H1 (cell line): ENCODE results near the gene OR10P1. TPM values are rescaled to one million over a fixed set of nuclear protein-coding genes. Genes with fewer than 3 reads are reported as not detected.

Source experiments
- CTCF ChIA-PET: fragments of 300-600 bp; sonication (Branson Sonifier 250); formaldehyde crosslinking; loops from one replicate; lab custom pipeline; 2021; ENCODE audit not compliant: partially characterized antibody; lab: Charles Lee
- POLR2A ChIA-PET: fragments of 300-600 bp; sonication (Branson Sonifier 250); formaldehyde crosslinking; loops from one replicate; lab custom pipeline; 2021; ENCODE audit warnings: inconsistent platforms; ENCODE audit not compliant: partially characterized antibody; lab: Charles Lee
- DNase-seq, 2 experiments: peaks; one replicate each; pipeline versions ENCODE4 v3.0.0 to v3.0.0-alpha.2; 2010 to 2022; ENCODE audit warnings: low spot score in 2 of 2, low read depth in 1 of 2, mixed read lengths in 1 of 2
- FAIRE-seq: peaks from 2 replicates; lab custom pipeline; 2011; peaks lifted over from hg19 to GRCh38; lab: Jason Lieb, UNC
- H2AFZ ChIP-seq: 2 replicates; pipeline ENCODE4 v1.8.1; 2012; ENCODE audit warnings: low read length, inconsistent platforms
- H2AK5ac ChIP-seq: 2 replicates; pipeline ENCODE4 v1.6.1; 2013; ENCODE audit warnings: low read depth, low read length
- H2BK120ac ChIP-seq: replicated peaks from 2 replicates; pipeline ENCODE3; 2013; ENCODE audit warnings: low read depth, low read length, inconsistent platforms
- H2BK12ac ChIP-seq: 2 replicates; pipeline ENCODE4 v1.6.1; 2013; ENCODE audit warnings: low read depth, low read length
- H2BK15ac ChIP-seq: 2 replicates; pipeline ENCODE4 v1.6.1; 2013; ENCODE audit warnings: low read length
- H2BK20ac ChIP-seq: 2 replicates; pipeline ENCODE4 v1.6.1; 2013; ENCODE audit warnings: low read length
- H2BK5ac ChIP-seq: 2 replicates; pipeline ENCODE4 v1.6.1; 2013; ENCODE audit warnings: low read depth, low read length
- H3K14ac ChIP-seq: 2 replicates; pipeline ENCODE4 v1.6.1; 2013; ENCODE audit warnings: inconsistent platforms; ENCODE audit not compliant: insufficient read length
- H3K18ac ChIP-seq: 2 replicates; pipeline ENCODE4 v1.6.1; 2013; ENCODE audit warnings: low read length; ENCODE audit errors: extremely low read depth
- H3K23ac ChIP-seq: 2 replicates; pipeline ENCODE4 v1.6.1; 2013; ENCODE audit warnings: inconsistent platforms; ENCODE audit not compliant: insufficient read length
- H3K23me2 ChIP-seq: 2 replicates; pipeline ENCODE4 v1.6.1; 2013; ENCODE audit warnings: low read depth, low read length
- H3K27ac ChIP-seq: 2 replicates; pipeline ENCODE4 v1.6.1; 2011; ENCODE audit warnings: low read depth, low read length, inconsistent platforms
- H3K27me3 ChIP-seq, 4 experiments: replicated peaks in 1 of 4; 1 replicate in 1 of 4; 2 replicates in 3 of 4; pipeline versions ENCODE4 v1.6.1 to v1.8.1; 2011 to 2013; ENCODE audit warnings: low read length in 3 of 4, mild to moderate bottlenecking in 3 of 4, inconsistent platforms in 2 of 4, mixed read lengths in 2 of 4, moderate library complexity in 1 of 4; ENCODE audit not compliant: control insufficient read depth in 3 of 4, insufficient read depth in 3 of 4; ENCODE audit errors: extremely low read depth in 1 of 4
- H3K36me3 ChIP-seq, 4 experiments: 2 replicates each; pipeline versions ENCODE4 v1.6.1 to v1.8.1; 2011 to 2013; ENCODE audit warnings: mild to moderate bottlenecking in 4 of 4, low read length in 3 of 4, moderate library complexity in 2 of 4, control low read depth in 1 of 4, inconsistent platforms in 1 of 4; ENCODE audit not compliant: insufficient read depth in 4 of 4, control insufficient read depth in 2 of 4
- H3K4ac ChIP-seq: replicated peaks from 2 replicates; pipeline ENCODE3; 2013; ENCODE audit warnings: low read length, low read depth, mixed read lengths, inconsistent platforms; ENCODE audit not compliant: insufficient read length
- H3K4me1 ChIP-seq, 4 experiments: replicated peaks in 1 of 4; 1 replicate in 1 of 4; 2 replicates in 3 of 4; pipeline versions ENCODE4 v1.6.1 to v1.8.1; 2011 to 2013; ENCODE audit warnings: low read length in 3 of 4, inconsistent platforms in 2 of 4, mixed read lengths in 1 of 4; ENCODE audit not compliant: insufficient read depth in 4 of 4, control insufficient read depth in 3 of 4
- H3K4me2 ChIP-seq, 2 experiments: 2 replicates each; pipeline versions ENCODE4 v1.6.1 to v1.8.1; 2011 to 2013; ENCODE audit warnings: low read depth in 2 of 2, low read length in 2 of 2, control low read depth in 1 of 2, inconsistent platforms in 1 of 2, mild to moderate bottlenecking in 1 of 2; ENCODE audit not compliant: insufficient read depth in 1 of 2
- H3K4me3 ChIP-seq, 4 experiments: fragments of 200-600, 300-600 bp in 1 of 4; sonication (generic), shearing (Covaris generic), sonication (Bioruptor Twin) in 1 of 4; 2 replicates each; pipeline versions ENCODE4 v1.5.1 to v1.8.1; 2011 to 2016; ENCODE audit warnings: low read length in 4 of 4, low read depth in 3 of 4, control low read depth in 2 of 4, inconsistent platforms in 2 of 4, mild to moderate bottlenecking in 2 of 4, mixed read lengths in 1 of 4, moderate library complexity in 1 of 4; ENCODE audit not compliant: insufficient read depth in 2 of 4; ENCODE audit errors: extremely low read depth in 1 of 4
- H3K56ac ChIP-seq: replicated peaks from 2 replicates; pipeline ENCODE3; 2013; ENCODE audit warnings: low read depth, mild to moderate bottlenecking, mixed read lengths, low read length, inconsistent platforms; ENCODE audit not compliant: insufficient read length
- H3K79me1 ChIP-seq: 2 replicates; pipeline ENCODE4 v1.6.1; 2013; ENCODE audit warnings: low read depth, low read length, control low read depth
- H3K79me2 ChIP-seq, 2 experiments: 2 replicates each; pipeline versions ENCODE4 v1.6.1 to v1.8.1; 2012 to 2013; ENCODE audit warnings: low read length in 2 of 2, mild to moderate bottlenecking in 2 of 2, inconsistent platforms in 1 of 2; ENCODE audit not compliant: insufficient read depth in 2 of 2, control insufficient read depth in 1 of 2
- H3K9ac ChIP-seq, 4 experiments: replicated peaks in 1 of 4; 1 replicate in 1 of 4; 2 replicates in 3 of 4; pipeline versions ENCODE4 v1.6.1 to v1.8.1; 2011 to 2013; ENCODE audit warnings: low read depth in 3 of 4, low read length in 3 of 4, control low read depth in 2 of 4, mild to moderate bottlenecking in 2 of 4, moderate library complexity in 2 of 4, inconsistent platforms in 1 of 4; ENCODE audit errors: extremely low read depth in 1 of 4
- H3K9me3 ChIP-seq, 2 experiments: 2 replicates each; pipeline versions ENCODE4 v1.6.1 to v1.8.1; 2012 to 2013; ENCODE audit warnings: mild to moderate bottlenecking in 2 of 2, moderate library complexity in 2 of 2, control low read depth in 1 of 2, inconsistent platforms in 1 of 2, low read depth in 1 of 2, low read length in 1 of 2, mixed read lengths in 1 of 2; ENCODE audit not compliant: insufficient read depth in 2 of 2
- H4K20me1 ChIP-seq, 2 experiments: replicated peaks in 1 of 2; 2 replicates each; pipeline versions ENCODE3 to v1.8.1; 2011 to 2013; ENCODE audit warnings: inconsistent platforms in 2 of 2, low read length in 2 of 2, mild to moderate bottlenecking in 1 of 2; ENCODE audit not compliant: insufficient read depth in 2 of 2, control insufficient read depth in 1 of 2
- H4K5ac ChIP-seq: 2 replicates; pipeline ENCODE4 v1.6.1; 2013; ENCODE audit warnings: low read length, low read depth, mixed read lengths, inconsistent platforms; ENCODE audit not compliant: insufficient read length
- H4K8ac ChIP-seq: 2 replicates; pipeline ENCODE4 v1.8.0; 2013; ENCODE audit warnings: mild to moderate bottlenecking, moderate library complexity, low read length, inconsistent platforms; ENCODE audit not compliant: insufficient read depth; ENCODE audit errors: extremely low read depth
- H4K91ac ChIP-seq: replicated peaks from 2 replicates; pipeline ENCODE3; 2013; ENCODE audit warnings: low read length, mixed read lengths, inconsistent platforms; ENCODE audit not compliant: insufficient read length
- CEBPB ChIP-seq: IDR thresholded peaks from 2 replicates; pipeline ENCODE4 v1.6.1; 2012; ENCODE audit warnings: low read depth, low read length
- RXRA ChIP-seq: IDR thresholded peaks from 2 replicates; pipeline ENCODE4 v1.6.1; 2011; ENCODE audit warnings: low read depth, mild to moderate bottlenecking, low read length, moderate library complexity; ENCODE audit not compliant: insufficient read depth
- WGBS, 2 experiments: shearing (Covaris generic) in 1 of 2; methylation state at CpG; one replicate each; pipeline versions ENCODE4 v1.1.6 to v1.1.7; 2013 to 2015; ENCODE audit warnings: low lambda C conversion rate in 2 of 2, mixed read lengths in 2 of 2, inconsistent platforms in 1 of 2, low coverage in 1 of 2, missing lambda C conversion rate in 1 of 2; ENCODE audit not compliant: insufficient replicate concordance in 2 of 2, insufficient coverage in 1 of 2, insufficient read length in 1 of 2; ENCODE audit errors: extremely low coverage in 1 of 2, missing lambda C conversion rate in 1 of 2; 5-methylcytosine and 5-hydroxymethylcytosine counted together
- polyA plus RNA-seq, 7 experiments: library from polyadenylated mRNA; depleted of rRNA in 3 of 7; stranded (reverse) in 5 of 7; unstranded in 2 of 7; fragments of >200 nt in 5 of 7; fragments of 200-250 nt in 2 of 7; gene quantifications; 1 replicate in 5 of 7; 2 replicates in 1 of 7; 4 replicates in 1 of 7; pipeline versions ENCODE4 v1.2.1 to v1.2.3, GENCODE V29; 2011 to 2013; ENCODE audit warnings: missing spikeins in 2 of 7, mixed read lengths in 2 of 7
- total RNA-seq: library from RNA; stranded (reverse); fragmentation: NEBNext Ultra II Directional; extraction: Animal tissue kit (Norgen Biotek cat#: 25700); gene quantifications from 2 replicates; pipeline ENCODE4 v1.2.1, GENCODE V29; 2021

Gene OR10P1
- total and polyA plus RNA-seq, 2 of the 8 experiments (the other 6 are each of a cell fraction or from before 2014, with no cell fraction given): not detected

- DNase-seq (no peak), FAIRE-seq (no peak)
- Histone ChIP-seq H3K14ac (no peak overlapping the region), H3K79me1 (no peaks in the 10 kb centered on the region), H3K79me2 (no peaks in the 10 kb centered on the region), H2AK5ac (no peak overlapping the region), H3K27ac (no peak overlapping the region), H3K9ac (no peak overlapping the region), H3K56ac (no peak overlapping the region), H3K4me1 (no peaks in the 10 kb centered on the region), H4K20me1 (no peaks in the 10 kb centered on the region), H3K4me2 (no peak overlapping the region), H2BK12ac (no peak overlapping the region), H3K23me2 (no peaks in the 10 kb centered on the region), H3K4me3 (no peak overlapping the region), H3K23ac (no peak overlapping the region), H4K5ac (no peak overlapping the region), H2BK20ac (no peak overlapping the region), H3K9me3 (no peaks in the 10 kb centered on the region), H3K27me3 (no peaks in the 10 kb centered on the region), H4K8ac (no peak overlapping the region), H2AFZ (no peak overlapping the region), H3K4ac (no peak overlapping the region), H2BK5ac (no peak overlapping the region), H3K18ac (no peak overlapping the region), H2BK120ac (no peak overlapping the region), H4K91ac (no peak overlapping the region), H2BK15ac (no peak overlapping the region), H3K36me3 (no peaks in the 10 kb centered on the region)
- WGBS, 2 experiments: 92% methylated on average over 3 of the region's 3 CpGs; no CpG with 5 or more reads in 1 of the 2 experiments
- CTCF ChIA-PET: interaction anchor here (0.8 to 2.6 kb wide), 4 partner anchors 10 to 440 kb away, joined by 3 to 12 read pairs (median 6); no protein-coding TSS in a partner anchor
- POLR2A ChIA-PET: no interaction called here
- TF ChIP-seq RXRA (no peak), CEBPB (no peak)
Observed at GRCh38 chr12:55629058-55629841, 7.4 kb upstream of the OR10P1 start.
